ENCODE results near the gene PSMD1.

The PSMD1 gene

GRCh38 chr2:231036131-231036530, 20.5 kb upstream of the PSMD1 start:
- no peak for DNase-seq

GRCh38 chr2:231036578-231037106, 20.0 kb upstream of the PSMD1 start:
- no peak for DNase-seq

- DNase-seq = no peak
Observed at GRCh38 chr2:231037202-231037730, 19.4 kb upstream of the PSMD1 start, which contains the start of gene C2orf72. TSS of gene C2orf72 (plus strand) at chr2:231037523. CDS start at chr2:231037566, 43 bp downstream.

- DNase-seq = no peak
Observed at GRCh38 chr2:231037731-231038482, 18.8 kb upstream of the PSMD1 start.

- DNase-seq = no peak
Observed at GRCh38 chr2:231038483-231039293, 18.0 kb upstream of the PSMD1 start.

- no peak for DNase-seq
Observed at GRCh38 chr2:231039294-231039664, 17.4 kb upstream of the PSMD1 start.

GRCh38 chr2:231039821-231040364, 16.8 kb upstream of the PSMD1 start:
- DNase-seq = no peak

- no peak for DNase-seq
Observed at GRCh38 chr2:231041061-231041689, 15.5 kb upstream of the PSMD1 start.

GRCh38 chr2:231043796-231044195, 12.9 kb upstream of the PSMD1 start:
- no peak for DNase-seq

GRCh38 chr2:231046916-231047273, 9.8 kb upstream of the PSMD1 start:
- DNase-seq = no peak

GRCh38 chr2:231047274-231047922, 9.3 kb upstream of the PSMD1 start:
- no peak for DNase-seq

GRCh38 chr2:231047923-231048915, 8.4 kb upstream of the PSMD1 start:
- DNase-seq = no peak

- no peak for DNase-seq
Observed at GRCh38 chr2:231049286-231050017, 7.2 kb upstream of the PSMD1 start.

GRCh38 chr2:231050018-231050901, 6.4 kb upstream of the PSMD1 start:
- no peak for DNase-seq

- no peak for DNase-seq
Observed at GRCh38 chr2:231051116-231051515, 5.6 kb upstream of the PSMD1 start.

GRCh38 chr2:231052494-231053451, 3.9 kb upstream of the PSMD1 start:
- peak; percentile 71 for DNase-seq

GRCh38 chr2:231053846-231054245, 2.8 kb upstream of the PSMD1 start:
- no peak for DNase-seq

- DNase-seq = no peak
Observed at GRCh38 chr2:231057590-231057989, 923 bp downstream of the PSMD1 start.
